A673 (cell line): ENCODE data around the gene DUSP8.

Experiments used
- EZH2 ChIP-seq: fragments of 200-600 bp; sonication (generic); IDR thresholded peaks from 2 replicates; pipeline ENCODE4 v1.6.1; 2017; ENCODE audit warnings: borderline replicate concordance, low read depth, mild to moderate bottlenecking, mixed read lengths, antibody characterized with exemption, low read length; ENCODE audit not compliant: poor library complexity, severe bottlenecking
- TF ChIP-seq, protein P1 (sequence below): fragments of 300-800, 200-600 bp; sonication (generic); conservative IDR thresholded peaks from 2 replicates; pipeline ENCODE4 v1.5.1; 2017; ENCODE audit warnings: low read depth, mild to moderate bottlenecking, antibody characterized with exemption, low read length, moderate library complexity, mixed read lengths

DNA sequence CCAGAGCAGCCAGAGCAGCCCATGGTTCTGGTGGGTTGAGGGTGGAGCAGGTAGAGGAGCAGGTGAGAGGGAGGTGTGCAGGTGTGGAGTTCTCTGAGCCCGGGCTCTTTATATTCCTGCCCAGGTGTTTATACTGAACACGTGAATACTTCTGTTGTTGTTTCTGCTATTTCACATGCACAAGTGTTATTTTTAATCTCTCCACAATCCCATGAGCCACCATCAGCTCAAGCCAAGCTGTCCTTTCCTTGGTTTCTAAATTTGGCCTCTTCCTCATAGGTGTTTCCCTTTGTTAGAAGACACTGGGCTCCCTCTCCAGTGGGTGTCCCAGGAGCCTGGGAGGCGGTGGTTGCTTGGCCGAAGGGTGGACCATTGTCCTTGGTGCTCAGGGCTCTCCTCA is 36.3 kb upstream of the DUSP8 start, which contains the start of gene KRTAP5-3:
- TF ChIP-seq, protein P1, sequence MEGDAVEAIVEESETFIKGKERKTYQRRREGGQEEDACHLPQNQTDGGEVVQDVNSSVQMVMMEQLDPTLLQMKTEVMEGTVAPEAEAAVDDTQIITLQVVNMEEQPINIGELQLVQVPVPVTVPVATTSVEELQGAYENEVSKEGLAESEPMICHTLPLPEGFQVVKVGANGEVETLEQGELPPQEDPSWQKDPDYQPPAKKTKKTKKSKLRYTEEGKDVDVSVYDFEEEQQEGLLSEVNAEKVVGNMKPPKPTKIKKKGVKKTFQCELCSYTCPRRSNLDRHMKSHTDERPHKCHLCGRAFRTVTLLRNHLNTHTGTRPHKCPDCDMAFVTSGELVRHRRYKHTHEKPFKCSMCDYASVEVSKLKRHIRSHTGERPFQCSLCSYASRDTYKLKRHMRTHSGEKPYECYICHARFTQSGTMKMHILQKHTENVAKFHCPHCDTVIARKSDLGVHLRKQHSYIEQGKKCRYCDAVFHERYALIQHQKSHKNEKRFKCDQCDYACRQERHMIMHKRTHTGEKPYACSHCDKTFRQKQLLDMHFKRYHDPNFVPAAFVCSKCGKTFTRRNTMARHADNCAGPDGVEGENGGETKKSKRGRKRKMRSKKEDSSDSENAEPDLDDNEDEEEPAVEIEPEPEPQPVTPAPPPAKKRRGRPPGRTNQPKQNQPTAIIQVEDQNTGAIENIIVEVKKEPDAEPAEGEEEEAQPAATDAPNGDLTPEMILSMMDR = no peak
- TF ChIP-seq EZH2 = no peak
